GM12873 (cell line): ENCODE data around the gene ZNF846.

Source experiments
- TF ChIP-seq, protein P1 (sequence below): IDR thresholded peaks from 2 replicates; pipeline ENCODE4 v1.5.1; 2012; ENCODE audit warnings: low read depth, mild to moderate bottlenecking, moderate library complexity, low read length, control low read depth; ENCODE audit not compliant: insufficient read depth; ENCODE audit errors: missing control alignments

ZNF846 gene

DNA sequence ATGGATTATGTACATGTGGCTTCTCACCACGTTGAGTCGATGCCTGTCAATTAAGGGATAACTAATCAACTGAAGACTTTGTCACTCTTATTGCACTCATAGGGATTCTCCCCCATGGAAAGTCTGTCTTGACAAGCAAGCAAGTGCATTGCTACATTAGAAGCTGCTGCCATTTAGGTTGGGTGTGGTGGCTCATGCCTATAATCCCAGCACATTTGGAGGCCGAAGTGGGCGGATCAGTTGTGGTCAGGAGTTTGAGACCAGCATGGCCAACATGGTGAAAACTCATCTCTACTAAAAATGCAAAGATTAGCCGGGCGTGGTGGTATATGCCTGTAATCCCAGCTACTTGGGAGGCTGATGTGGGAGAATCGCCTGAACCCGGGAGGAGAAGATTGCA is 18.3 kb upstream of the ZNF846 start:
- TF ChIP-seq, protein P1, sequence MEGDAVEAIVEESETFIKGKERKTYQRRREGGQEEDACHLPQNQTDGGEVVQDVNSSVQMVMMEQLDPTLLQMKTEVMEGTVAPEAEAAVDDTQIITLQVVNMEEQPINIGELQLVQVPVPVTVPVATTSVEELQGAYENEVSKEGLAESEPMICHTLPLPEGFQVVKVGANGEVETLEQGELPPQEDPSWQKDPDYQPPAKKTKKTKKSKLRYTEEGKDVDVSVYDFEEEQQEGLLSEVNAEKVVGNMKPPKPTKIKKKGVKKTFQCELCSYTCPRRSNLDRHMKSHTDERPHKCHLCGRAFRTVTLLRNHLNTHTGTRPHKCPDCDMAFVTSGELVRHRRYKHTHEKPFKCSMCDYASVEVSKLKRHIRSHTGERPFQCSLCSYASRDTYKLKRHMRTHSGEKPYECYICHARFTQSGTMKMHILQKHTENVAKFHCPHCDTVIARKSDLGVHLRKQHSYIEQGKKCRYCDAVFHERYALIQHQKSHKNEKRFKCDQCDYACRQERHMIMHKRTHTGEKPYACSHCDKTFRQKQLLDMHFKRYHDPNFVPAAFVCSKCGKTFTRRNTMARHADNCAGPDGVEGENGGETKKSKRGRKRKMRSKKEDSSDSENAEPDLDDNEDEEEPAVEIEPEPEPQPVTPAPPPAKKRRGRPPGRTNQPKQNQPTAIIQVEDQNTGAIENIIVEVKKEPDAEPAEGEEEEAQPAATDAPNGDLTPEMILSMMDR, result no peak

DNA sequence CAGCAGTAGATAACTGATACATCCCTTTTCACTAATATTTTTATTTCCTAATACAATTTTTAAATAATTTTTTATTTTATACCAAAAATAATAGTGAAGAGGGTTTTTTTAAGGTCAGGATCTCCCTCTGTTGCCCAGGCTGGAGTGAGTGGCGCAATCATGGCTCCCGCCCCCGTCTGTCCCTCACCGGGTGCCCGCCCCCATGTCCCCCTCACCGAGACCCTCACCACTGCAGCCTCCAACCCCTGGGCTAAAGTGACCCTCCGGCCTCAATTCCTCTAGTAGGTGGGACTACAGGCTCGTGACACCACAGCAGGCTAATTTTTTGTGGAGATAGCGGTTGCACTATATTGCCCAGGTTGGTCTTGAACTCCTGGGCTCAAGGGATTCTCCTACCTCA is 17.8 kb upstream of the ZNF846 start:
- TF ChIP-seq, protein P1, result no peak

DNA sequence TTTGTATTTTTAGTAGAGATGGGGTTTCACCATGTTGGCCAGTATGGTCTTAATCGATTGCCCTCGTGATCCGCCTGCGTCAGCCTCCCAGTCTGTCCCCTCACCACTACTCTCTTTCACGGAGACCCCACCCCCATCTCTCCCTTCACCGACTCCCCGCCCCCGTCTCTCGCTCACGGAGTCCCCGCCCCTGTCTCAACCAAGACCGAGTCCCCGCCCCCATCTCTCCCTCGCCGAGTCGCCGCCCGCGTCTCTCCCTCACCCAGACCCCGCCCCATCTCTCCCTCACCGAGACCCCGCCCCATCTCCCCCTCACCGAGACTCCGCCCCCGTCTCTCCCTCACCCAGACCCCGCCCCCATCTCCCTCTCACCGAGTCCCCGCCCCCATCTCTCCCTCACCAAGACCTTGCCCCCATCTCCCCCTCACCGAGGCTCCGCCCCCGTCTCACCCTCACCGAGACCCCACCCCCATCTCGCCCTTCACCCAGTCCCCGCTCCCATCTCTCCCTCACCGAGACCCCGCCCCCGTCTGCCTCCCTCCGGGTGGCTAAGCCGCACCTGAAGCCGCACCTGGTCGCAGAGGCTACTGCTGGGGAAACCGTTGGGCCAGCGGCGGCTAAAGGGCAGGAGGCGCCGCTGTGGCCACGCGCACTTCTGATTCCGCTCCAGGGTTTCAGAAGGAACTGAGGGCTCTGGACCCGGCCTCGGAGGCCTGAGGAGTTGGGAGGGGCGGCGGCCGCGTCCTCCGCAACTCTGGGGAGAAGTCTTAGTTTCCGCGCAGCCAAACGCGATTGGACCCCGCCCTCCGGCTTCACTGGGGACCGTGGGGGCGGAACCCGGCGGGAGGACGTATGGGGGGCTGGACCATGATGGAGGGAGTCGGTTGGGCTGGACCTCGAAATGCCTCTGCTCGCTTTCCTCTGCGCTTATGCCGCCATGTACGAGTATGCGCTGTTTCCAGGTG is 17.1 kb upstream of the ZNF846 start:
- TF ChIP-seq, protein P1, result no peak

DNA sequence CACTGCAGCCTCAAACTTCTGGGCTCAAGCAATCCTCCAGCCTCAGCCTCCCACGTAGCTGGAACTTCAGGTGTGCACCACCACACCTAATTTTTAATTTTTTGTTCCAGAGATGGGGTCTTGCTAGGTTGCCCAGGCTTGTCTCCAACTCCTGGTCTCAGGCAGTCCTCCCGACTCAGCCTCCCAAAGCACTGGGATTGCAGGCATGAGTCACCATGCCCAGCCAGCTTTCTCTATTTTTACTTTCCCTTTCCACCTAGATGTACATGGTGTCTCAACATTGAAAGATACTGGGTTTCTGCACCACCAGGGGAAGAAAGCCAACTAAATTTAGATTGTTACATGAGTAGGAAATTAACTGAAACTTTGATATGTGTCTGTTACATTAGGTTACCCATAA is 13.8 kb upstream of the ZNF846 start:
- TF ChIP-seq, protein P1, result no peak

DNA sequence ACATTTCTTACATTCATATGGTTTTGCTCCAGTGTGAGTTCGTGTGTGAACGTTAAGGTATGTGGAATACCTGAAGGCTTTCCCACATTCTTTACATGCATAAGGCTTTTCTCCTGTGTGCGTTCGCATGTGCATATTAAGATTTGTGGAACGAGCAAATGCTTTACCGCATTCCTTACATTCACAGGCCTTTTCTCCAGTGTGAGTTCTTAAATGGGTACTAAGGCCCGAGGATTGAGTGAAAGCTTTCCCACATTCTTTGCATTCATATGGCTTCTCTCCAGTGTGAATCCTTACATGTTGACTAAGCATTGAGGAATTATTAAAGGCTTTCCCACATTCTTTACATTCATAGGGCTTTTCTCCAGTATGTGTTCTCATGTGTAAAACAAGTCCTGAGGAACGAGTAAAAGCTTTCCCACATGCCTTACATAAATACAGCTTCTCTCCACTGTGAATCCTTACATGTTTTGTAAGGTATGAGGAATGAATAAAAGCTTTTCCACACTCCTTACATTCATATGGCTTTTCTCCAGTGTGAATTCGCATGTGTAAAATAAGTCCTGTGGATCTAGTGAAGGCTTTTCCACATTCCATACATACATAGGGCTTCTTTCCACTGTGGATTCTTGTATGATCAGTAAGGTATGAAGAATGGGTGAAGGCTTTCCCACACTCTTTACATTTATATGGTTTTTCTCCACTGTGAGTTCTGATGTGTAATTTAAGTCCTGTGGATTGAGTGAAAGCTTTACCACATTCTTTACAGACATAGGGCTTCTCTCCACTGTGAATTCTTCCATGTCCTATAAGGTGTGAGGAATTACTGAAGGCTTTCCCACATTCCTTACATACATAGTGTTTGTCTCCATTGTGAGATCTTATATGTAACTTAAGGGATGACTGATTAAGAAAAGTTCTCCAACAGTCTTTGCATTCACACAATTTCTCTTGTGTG is 10.7 kb downstream of the ZNF846 start:
- TF ChIP-seq, protein P1, result no peak

DNA sequence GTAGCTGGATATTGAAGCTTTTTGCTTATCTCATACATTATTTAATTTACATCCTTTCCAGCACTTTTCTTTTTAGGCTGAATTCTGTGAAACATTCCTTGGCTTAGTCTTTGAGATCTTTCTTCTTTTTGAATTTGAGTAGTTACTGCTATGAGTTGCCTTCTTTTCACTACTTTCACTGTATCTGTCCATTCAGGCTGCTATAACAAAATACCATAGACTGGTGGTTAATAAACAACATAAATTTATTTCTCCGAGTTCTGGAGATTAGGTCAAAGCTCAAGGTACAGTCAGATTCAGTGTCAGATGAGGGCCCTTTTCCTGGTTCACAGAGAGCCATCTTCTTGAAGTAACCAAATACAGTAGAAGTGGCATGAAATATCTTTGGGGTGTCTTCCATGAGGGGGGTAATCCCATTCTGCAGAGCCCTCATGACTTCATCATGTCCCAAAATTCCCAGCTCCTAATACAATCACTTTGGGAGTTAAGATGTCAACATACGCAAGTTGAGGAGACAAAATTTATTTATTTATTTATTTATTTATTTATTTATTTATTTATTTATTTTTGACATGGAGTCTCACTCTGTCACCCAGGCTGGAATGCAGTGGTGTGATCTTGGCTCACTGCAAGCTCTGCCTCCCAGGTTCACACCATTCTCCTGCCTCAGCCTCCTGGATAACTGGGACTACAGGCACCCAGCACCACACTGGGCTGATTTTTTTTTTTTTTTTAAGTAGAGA is 15.7 kb downstream of the ZNF846 start:
- TF ChIP-seq, protein P1, result no peak
